NCI-H345 treated with DMSO at 0.1 percent for 48 hours (cell line): ENCODE data around the gene ABITRAM.
"Not testable (repeated sequence)": the region's sequence is repeated elsewhere in the genome, so short reads cannot be mapped to it uniquely, and the experiment has no call there.

Experiments
- DNase-seq: peaks from one replicate; lab custom pipeline; 2025; ENCODE audit not compliant: unreplicated experiment; lab: John Stamatoyannopoulos, UW

Gene ABITRAM

GRCh38 chr9:108928386-108928785 lies 5.8 kb upstream of the ABITRAM start:
- no peak for DNase-seq

- DNase-seq, result no peak
These were observed 926 bp upstream of the ABITRAM start for GRCh38 chr9:108933231-108933717.

GRCh38 chr9:108933718-108934322 lies 380 bp upstream of the ABITRAM start, which contains the start of gene ELP1:
Gene ELP1, minus strand, starts transcription at chr9:108934124. Its CDS starts 2,978 bp downstream, at chr9:108931146.
- DNase-seq, result peak; percentile 92

- DNase-seq, result no peak
These were observed 3.5 kb downstream of the ABITRAM start for GRCh38 chr9:108937561-108938305.

GRCh38 chr9:108939975-108940374 lies 5.8 kb downstream of the ABITRAM start:
- no peak for DNase-seq

GRCh38 chr9:108950168-108950567 lies 16.0 kb downstream of the ABITRAM start:
- no peak for DNase-seq

- no peak for DNase-seq
These were observed 17.4 kb downstream of the ABITRAM start for GRCh38 chr9:108951578-108951977.

GRCh38 chr9:108953983-108954574 lies 19.9 kb downstream of the ABITRAM start:
- no peak for DNase-seq

- no peak for DNase-seq
These were observed 21.9 kb downstream of the ABITRAM start for GRCh38 chr9:108956022-108956630.

- DNase-seq, result no peak
These were observed 22.4 kb downstream of the ABITRAM start for GRCh38 chr9:108956631-108957026.

- DNase-seq, result no peak
These were observed 26.1 kb downstream of the ABITRAM start for GRCh38 chr9:108960331-108960730.

GRCh38 chr9:108961151-108961550 lies 27.0 kb downstream of the ABITRAM start:
- no peak for DNase-seq

GRCh38 chr9:108963459-108964143 lies 29.4 kb downstream of the ABITRAM start:
- DNase-seq, result no peak

- no peak for DNase-seq
These were observed 33.7 kb downstream of the ABITRAM start for GRCh38 chr9:108967916-108968315.

- not testable (repeated sequence) for DNase-seq
These were observed 37.2 kb downstream of the ABITRAM start for GRCh38 chr9:108971392-108971791.

- no peak for DNase-seq
These were observed 38.0 kb downstream of the ABITRAM start for GRCh38 chr9:108972186-108972585.

GRCh38 chr9:108972626-108973209 lies 38.5 kb downstream of the ABITRAM start:
- DNase-seq, result no peak

- DNase-seq, result no peak
These were observed 39.7 kb downstream of the ABITRAM start for GRCh38 chr9:108973895-108974294.

GRCh38 chr9:108978205-108978604 lies 44.0 kb downstream of the ABITRAM start:
- no peak for DNase-seq

- DNase-seq, result no peak
These were observed 46.7 kb downstream of the ABITRAM start for GRCh38 chr9:108980893-108981292.

GRCh38 chr9:108983885-108984284 lies 49.7 kb downstream of the ABITRAM start:
- DNase-seq, result no peak
